Measurements from ENCODE around the gene TMEM45A. TPM values are rescaled to one million over a fixed set of nuclear protein-coding genes. Genes with fewer than 3 reads are reported as not detected.

Gene TMEM45A
- total RNA-seq, 1 experiment from 2014 or later: 10.1 TPM

DNA sequence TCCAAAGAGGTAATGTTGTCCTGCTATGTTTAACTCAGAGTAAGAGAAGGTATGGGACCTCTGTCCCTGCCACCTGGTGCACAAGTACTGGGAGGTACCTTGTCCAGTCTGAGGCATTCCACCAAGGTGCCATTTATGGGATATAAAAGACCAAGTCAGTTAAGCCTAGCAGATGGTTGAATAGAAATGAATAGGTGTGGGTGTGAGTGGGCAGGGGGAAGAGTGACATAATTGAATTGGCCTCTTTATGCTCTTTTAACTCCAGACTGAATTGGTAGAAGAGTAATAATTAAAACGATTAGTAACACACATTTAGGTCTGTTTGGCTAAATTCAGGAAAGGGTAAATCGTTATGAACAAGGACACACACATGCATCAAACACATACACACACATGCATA lies 117.5 kb downstream of the TMEM45A start:
- H3K79me1 ChIP-seq (ENCODE audit: insufficient read depth, low read depth, low read length, poor library complexity, severe bottlenecking): no peaks in the 10 kb centered on the region
- no peak overlapping the region for H3T11ph ChIP-seq (ENCODE audit: low read length)
- TF ChIP-seq, protein P1, sequence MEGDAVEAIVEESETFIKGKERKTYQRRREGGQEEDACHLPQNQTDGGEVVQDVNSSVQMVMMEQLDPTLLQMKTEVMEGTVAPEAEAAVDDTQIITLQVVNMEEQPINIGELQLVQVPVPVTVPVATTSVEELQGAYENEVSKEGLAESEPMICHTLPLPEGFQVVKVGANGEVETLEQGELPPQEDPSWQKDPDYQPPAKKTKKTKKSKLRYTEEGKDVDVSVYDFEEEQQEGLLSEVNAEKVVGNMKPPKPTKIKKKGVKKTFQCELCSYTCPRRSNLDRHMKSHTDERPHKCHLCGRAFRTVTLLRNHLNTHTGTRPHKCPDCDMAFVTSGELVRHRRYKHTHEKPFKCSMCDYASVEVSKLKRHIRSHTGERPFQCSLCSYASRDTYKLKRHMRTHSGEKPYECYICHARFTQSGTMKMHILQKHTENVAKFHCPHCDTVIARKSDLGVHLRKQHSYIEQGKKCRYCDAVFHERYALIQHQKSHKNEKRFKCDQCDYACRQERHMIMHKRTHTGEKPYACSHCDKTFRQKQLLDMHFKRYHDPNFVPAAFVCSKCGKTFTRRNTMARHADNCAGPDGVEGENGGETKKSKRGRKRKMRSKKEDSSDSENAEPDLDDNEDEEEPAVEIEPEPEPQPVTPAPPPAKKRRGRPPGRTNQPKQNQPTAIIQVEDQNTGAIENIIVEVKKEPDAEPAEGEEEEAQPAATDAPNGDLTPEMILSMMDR (conservative IDR thresholded peaks at IDR 0.05): no peak
- no peak overlapping the region for H3K4ac ChIP-seq (ENCODE audit: low read depth, low read length)
- H3K23ac ChIP-seq (ENCODE audit: insufficient read length, low read depth, low read length): no peak overlapping the region
- H3K27me3 ChIP-seq (ENCODE audit: insufficient read depth, low read length): no peaks in the 10 kb centered on the region; the same call in 1 of the 2 replicates
- no peak overlapping the region for H4K8ac ChIP-seq (replicated peaks; ENCODE audit: insufficient read length, low read depth, low read length)
- no peaks in the 10 kb centered on the region for H3K79me2 ChIP-seq (ENCODE audit: insufficient read depth, low read length)
- no peak overlapping the region for H3K56ac ChIP-seq (ENCODE audit: insufficient read length, low read depth, low read length)
- H2BK15ac ChIP-seq (ENCODE audit: low read depth, low read length): no peak overlapping the region
- no peak overlapping the region for H4K5ac ChIP-seq (ENCODE audit: insufficient read length, low read depth, low read length)
- no peak overlapping the region for H2BK120ac ChIP-seq (ENCODE audit: low read depth, low read length, poor library complexity, severe bottlenecking)
- H3K18ac ChIP-seq (ENCODE audit: insufficient read length, low read depth, low read length): no peak overlapping the region
- H3K23me2 ChIP-seq (ENCODE audit: insufficient read length, low read depth, low read length, poor library complexity, severe bottlenecking): no peaks in the 10 kb centered on the region
- H2AK5ac ChIP-seq (ENCODE audit: insufficient read length, low read length): no peak overlapping the region
- no peak overlapping the region for H4K91ac ChIP-seq (ENCODE audit: insufficient read length, low read depth, low read length)
- H3K14ac ChIP-seq (ENCODE audit: insufficient read depth, low read length): no peak overlapping the region
- H2BK20ac ChIP-seq (ENCODE audit: low read depth, low read length, poor library complexity, severe bottlenecking): no peak overlapping the region
- H2AFZ ChIP-seq (ENCODE audit: low read length): no peak overlapping the region
- H2BK12ac ChIP-seq (ENCODE audit: insufficient read length, low read depth, low read length): no peak overlapping the region
- Mint-ChIP-seq H3K4me1 (peaks cover 13 to 14% of the 10 kb centered on the region in 2 experiments), H3K36me3 (ENCODE audit: insufficient read depth in 1 of 3, low read depth in 3 of 3) (no peaks in the 10 kb centered on the region), H3K4me3 (no peak overlapping the region), H3K27ac (no peak overlapping the region), H3K9me3 (no peaks in the 10 kb centered on the region), H3K27me3 (ENCODE audit: low read depth) (no peaks in the 10 kb centered on the region; the same call in 1 of the 2 replicates)
- no peaks in the 10 kb centered on the region for H4K20me1 ChIP-seq (ENCODE audit: control insufficient read depth, insufficient read depth, insufficient read length)
- no peak overlapping the region for H3K27ac ChIP-seq (ENCODE audit: insufficient read length, low read depth, low read length)
- no peak overlapping the region for H3K4me2 ChIP-seq (ENCODE audit: insufficient read depth, insufficient read length, low read length)
- H2BK5ac ChIP-seq (ENCODE audit: insufficient read length, low read length): no peak overlapping the region
- no CpG with 5 or more reads among the region's 2 CpGs for WGBS (ENCODE audit: extremely low coverage, insufficient read length, low lambda C conversion rate)
- no peaks in the 10 kb centered on the region for H3K9me3 ChIP-seq (ENCODE audit: control insufficient read depth, low read depth, low read length)
- DNase-seq: no peak
- H3K4me1 ChIP-seq (ENCODE audit: insufficient read depth, low read length): no peaks in the 10 kb centered on the region
- H3K9ac ChIP-seq (ENCODE audit: extremely low read depth, insufficient read length, low read length): no peak overlapping the region
